Vagina (tissue), 2 donors: ENCODE data around the gene RHOU.

Experiments
- POLR2A ChIP-seq, 2 donors: fragments of 450-650 bp; IDR thresholded peaks; one replicate each; pipeline ENCODE4 v1.6.1; 2017; ENCODE audit warnings: antibody characterized with exemption in 2 of 2, mild to moderate bottlenecking in 2 of 2, moderate library complexity in 2 of 2
- POLR2AphosphoS5 ChIP-seq, 2 donors: sonication (generic); formaldehyde crosslinking; IDR thresholded peaks; one replicate each; pipeline ENCODE4 v1.9.0; 2017; ENCODE audit warnings: antibody characterized with exemption in 2 of 2, mild to moderate bottlenecking in 2 of 2, low read depth in 1 of 2; ENCODE audit not compliant: insufficient read depth in 1 of 2
- TF ChIP-seq, protein P1 (sequence below), 3 experiments: fragments of 450-650 bp in 2 of 3; fragments of 200-600 bp in 1 of 3; sonication (generic) in 1 of 3; IDR thresholded peaks; one replicate each; pipeline ENCODE4 v1.5.1; 2017 to 2019; ENCODE audit warnings: antibody characterized with exemption in 3 of 3, mild to moderate bottlenecking in 2 of 3, moderate library complexity in 2 of 3

GRCh38 chr1:228723287-228723686 is 12.0 kb upstream of the RHOU start:
- TF ChIP-seq, protein P1, sequence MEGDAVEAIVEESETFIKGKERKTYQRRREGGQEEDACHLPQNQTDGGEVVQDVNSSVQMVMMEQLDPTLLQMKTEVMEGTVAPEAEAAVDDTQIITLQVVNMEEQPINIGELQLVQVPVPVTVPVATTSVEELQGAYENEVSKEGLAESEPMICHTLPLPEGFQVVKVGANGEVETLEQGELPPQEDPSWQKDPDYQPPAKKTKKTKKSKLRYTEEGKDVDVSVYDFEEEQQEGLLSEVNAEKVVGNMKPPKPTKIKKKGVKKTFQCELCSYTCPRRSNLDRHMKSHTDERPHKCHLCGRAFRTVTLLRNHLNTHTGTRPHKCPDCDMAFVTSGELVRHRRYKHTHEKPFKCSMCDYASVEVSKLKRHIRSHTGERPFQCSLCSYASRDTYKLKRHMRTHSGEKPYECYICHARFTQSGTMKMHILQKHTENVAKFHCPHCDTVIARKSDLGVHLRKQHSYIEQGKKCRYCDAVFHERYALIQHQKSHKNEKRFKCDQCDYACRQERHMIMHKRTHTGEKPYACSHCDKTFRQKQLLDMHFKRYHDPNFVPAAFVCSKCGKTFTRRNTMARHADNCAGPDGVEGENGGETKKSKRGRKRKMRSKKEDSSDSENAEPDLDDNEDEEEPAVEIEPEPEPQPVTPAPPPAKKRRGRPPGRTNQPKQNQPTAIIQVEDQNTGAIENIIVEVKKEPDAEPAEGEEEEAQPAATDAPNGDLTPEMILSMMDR (IDR thresholded peaks at IDR 0.05) = no peak
- TF ChIP-seq POLR2AphosphoS5 (IDR thresholded peaks at IDR 0.05; ENCODE audit: insufficient read depth in 1 of 2, low read depth in 1 of 2) (no peak), POLR2A (IDR thresholded peaks at IDR 0.05) (no peak)
